ENCODE measurements around the gene COX17.

COX17 gene

GRCh38 chr3:119628816-119629445, 48.3 kb downstream of the COX17 start:
- no peaks in the 10 kb centered on the region for H3K36me3 ChIP-seq (ENCODE audit: insufficient read depth, low read length)
- H3K9ac ChIP-seq (ENCODE audit: low read length): no peak overlapping the region
- H3K27ac ChIP-seq (ENCODE audit: low read depth, low read length, poor library complexity, severe bottlenecking): no peak overlapping the region
- H3K4me2 ChIP-seq (ENCODE audit: low read length): no peak overlapping the region
- H3F3A ChIP-seq (ENCODE audit: insufficient read depth, low read length): no peaks in the 10 kb centered on the region
- TF ChIP-seq EZH2 (IDR thresholded peaks at IDR 0.05; ENCODE audit: borderline replicate concordance, low read length): no peak
- no peak for TF ChIP-seq CTCF (IDR thresholded peaks at IDR 0.05; ENCODE audit: low read length)
- H3K4me1 ChIP-seq (ENCODE audit: insufficient read depth, low read length, severe bottlenecking): no peaks in the 10 kb centered on the region
- H3K79me2 ChIP-seq (ENCODE audit: insufficient read depth, low read length): no peaks in the 10 kb centered on the region
- H3K9me3 ChIP-seq (ENCODE audit: low read length): no peaks in the 10 kb centered on the region
- 0 out of 2 replicates have a peak, but pooled peaks cover 7% of the 10 kb centered on the region for H3K27me3 ChIP-seq (ENCODE audit: insufficient read depth, low read length)
- H2AFZ ChIP-seq (ENCODE audit: low read length): no peak overlapping the region
- H4K20me1 ChIP-seq (ENCODE audit: insufficient read depth, low read length): no peaks in the 10 kb centered on the region
- no peaks in the 10 kb centered on the region for H3K9me2 ChIP-seq (ENCODE audit: low read depth, low read length)
- H3K4me3 ChIP-seq (ENCODE audit: low read depth, low read length, poor library complexity, severe bottlenecking): no peak overlapping the region

- no peaks in the 10 kb centered on the region for H3K9me2 ChIP-seq (ENCODE audit: low read depth, low read length)
- no peaks in the 10 kb centered on the region for H3K4me1 ChIP-seq (ENCODE audit: insufficient read depth, low read length, severe bottlenecking)
- TF ChIP-seq EZH2 (IDR thresholded peaks at IDR 0.05; ENCODE audit: borderline replicate concordance, low read length) (no peak), CTCF (IDR thresholded peaks at IDR 0.05; ENCODE audit: low read length) (no peak)
- no peak overlapping the region for H3K4me2 ChIP-seq (ENCODE audit: low read length)
- no peaks in the 10 kb centered on the region for H3K36me3 ChIP-seq (ENCODE audit: insufficient read depth, low read length)
- no peak overlapping the region for H3K27ac ChIP-seq (ENCODE audit: low read depth, low read length, poor library complexity, severe bottlenecking)
- 0 out of 2 replicates have a peak, but pooled peaks cover 7% of the 10 kb centered on the region for H3K27me3 ChIP-seq (ENCODE audit: insufficient read depth, low read length)
- H4K20me1 ChIP-seq (ENCODE audit: insufficient read depth, low read length): no peaks in the 10 kb centered on the region
- no peak overlapping the region for H3K9ac ChIP-seq (ENCODE audit: low read length)
- no peaks in the 10 kb centered on the region for H3K9me3 ChIP-seq (ENCODE audit: low read length)
- H3K4me3 ChIP-seq (ENCODE audit: low read depth, low read length, poor library complexity, severe bottlenecking): no peak overlapping the region
- H3F3A ChIP-seq (ENCODE audit: insufficient read depth, low read length): no peaks in the 10 kb centered on the region
- H3K79me2 ChIP-seq (ENCODE audit: insufficient read depth, low read length): no peaks in the 10 kb centered on the region
- H2AFZ ChIP-seq (ENCODE audit: low read length): no peak overlapping the region
Observed at GRCh38 chr3:119628390-119628789, 48.8 kb downstream of the COX17 start.

DNA sequence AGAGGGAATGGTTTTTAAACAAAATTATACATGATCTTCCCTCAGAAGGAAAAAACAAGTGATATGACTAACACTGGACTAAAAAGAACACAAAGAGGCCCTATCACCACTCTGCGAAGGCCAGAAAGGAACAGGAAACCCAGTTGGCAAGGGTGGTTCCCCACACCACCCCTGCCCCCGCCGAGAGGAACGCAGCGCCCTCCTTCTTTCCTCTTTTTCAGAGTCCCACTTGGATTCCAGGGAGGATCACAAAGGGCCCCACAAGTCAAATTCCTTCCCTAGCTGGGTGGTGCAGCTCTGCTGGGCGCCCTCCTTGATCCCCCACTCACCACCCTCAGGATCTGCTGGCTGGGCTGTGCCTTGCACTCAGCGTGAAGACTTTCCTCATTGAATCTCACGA, 49.7 kb downstream of the COX17 start:
- Histone ChIP-seq H3K4me1 (ENCODE audit: insufficient read depth, low read length, severe bottlenecking) (no peaks in the 10 kb centered on the region), H3K4me2 (ENCODE audit: low read length) (no peak overlapping the region), H3F3A (ENCODE audit: insufficient read depth, low read length) (no peaks in the 10 kb centered on the region), H3K4me3 (ENCODE audit: low read depth, low read length, poor library complexity, severe bottlenecking) (no peak overlapping the region), H3K27ac (ENCODE audit: low read depth, low read length, poor library complexity, severe bottlenecking) (no peak overlapping the region), H3K27me3 (ENCODE audit: insufficient read depth, low read length) (0 out of 2 replicates have a peak, but pooled peaks cover 7% of the 10 kb centered on the region), H2AFZ (ENCODE audit: low read length) (no peak overlapping the region), H3K9me2 (ENCODE audit: low read depth, low read length) (no peaks in the 10 kb centered on the region), H4K20me1 (ENCODE audit: insufficient read depth, low read length) (no peaks in the 10 kb centered on the region), H3K9ac (ENCODE audit: low read length) (no peak overlapping the region), H3K9me3 (ENCODE audit: low read length) (no peaks in the 10 kb centered on the region), H3K36me3 (ENCODE audit: insufficient read depth, low read length) (no peaks in the 10 kb centered on the region), H3K79me2 (ENCODE audit: insufficient read depth, low read length) (no peaks in the 10 kb centered on the region)
- TF ChIP-seq EZH2 (IDR thresholded peaks at IDR 0.05; ENCODE audit: borderline replicate concordance, low read length): no peak
- no peak for TF ChIP-seq CTCF (IDR thresholded peaks at IDR 0.05; ENCODE audit: low read length)

All from OCI-LY1 (cell line).